Measurements from ENCODE around the gene GATA3. TPM values are rescaled to one million over a fixed set of nuclear protein-coding genes. Genes with fewer than 3 reads are reported as not detected.

The GATA3 gene
- total RNA-seq, 1 donor from 2014 or later: 0.52 TPM

DNA sequence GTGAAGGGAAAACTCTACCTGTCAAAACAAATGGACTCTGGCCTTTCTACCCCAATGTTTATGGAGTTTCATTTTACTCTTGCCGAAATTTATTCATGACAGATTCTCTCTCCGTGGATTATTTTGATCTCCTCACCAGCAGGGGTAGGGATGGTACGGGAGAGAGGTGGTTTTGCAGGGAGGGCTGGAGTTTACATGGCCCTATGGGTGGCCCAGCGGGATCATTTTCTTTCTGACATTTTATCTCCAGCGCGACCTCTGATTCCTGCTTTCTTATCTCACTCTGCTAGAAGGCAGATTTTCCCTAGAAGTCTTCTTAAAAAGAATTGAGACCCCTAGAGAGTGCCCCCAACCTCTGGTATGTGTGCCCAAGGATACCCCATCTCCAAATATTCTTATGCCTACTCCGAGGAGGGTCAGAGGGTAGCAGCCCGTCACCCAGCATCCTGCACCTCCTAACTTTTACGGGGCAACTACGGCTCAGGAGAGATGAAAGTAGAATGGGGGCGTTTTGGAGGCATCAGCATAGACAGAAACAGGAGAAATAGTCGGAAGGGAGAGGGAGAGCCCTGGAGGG lies 10.1 kb upstream of the GATA3 start:
- Histone ChIP-seq H3K27me3 (ENCODE audit: control insufficient read depth in 3 of 3, insufficient read depth in 3 of 3, low read length in 3 of 3) (peaks cover 94 to 96% (median 96%) of the 10 kb centered on the region in 3 donors), H3K9ac (ENCODE audit: low read depth in 1 of 3, low read length in 3 of 3) (no peak overlapping the region), H3K36me3 (ENCODE audit: control insufficient read depth in 3 of 3, insufficient read depth in 3 of 3, low read length in 3 of 3) (no peaks in the 10 kb centered on the region), H3K4me1 (ENCODE audit: control insufficient read depth in 3 of 3, insufficient read depth in 3 of 3, low read length in 3 of 3) (peaks cover 11 to 24% (median 18%) of the 10 kb centered on the region in 3 donors), H3K4me3 (ENCODE audit: low read length in 3 of 3) (no peak overlapping the region), H3K9me3 (ENCODE audit: control insufficient read depth in 3 of 3, low read length in 3 of 3) (no peaks in the 10 kb centered on the region), H3K27ac (ENCODE audit: low read depth, low read length) (no peak overlapping the region)

GRCh38 chr10:8044908-8045725 lies 9.4 kb upstream of the GATA3 start:
- Histone ChIP-seq H3K4me3 (ENCODE audit: low read length in 3 of 3) (peak overlapping the region; percentile 13 to 31 (median 29)), H3K27me3 (ENCODE audit: control insufficient read depth in 3 of 3, insufficient read depth in 3 of 3, low read length in 3 of 3) (peaks cover 94 to 96% (median 96%) of the 10 kb centered on the region in 3 donors), H3K36me3 (ENCODE audit: control insufficient read depth in 3 of 3, insufficient read depth in 3 of 3, low read length in 3 of 3) (no peaks in the 10 kb centered on the region), H3K9ac (ENCODE audit: low read depth in 1 of 3, low read length in 3 of 3) (no peak overlapping the region), H3K4me1 (ENCODE audit: control insufficient read depth in 3 of 3, insufficient read depth in 3 of 3, low read length in 3 of 3) (peaks cover 17 to 30% (median 24%) of the 10 kb centered on the region in 3 donors), H3K27ac (ENCODE audit: low read depth, low read length) (no peak overlapping the region), H3K9me3 (ENCODE audit: control insufficient read depth in 3 of 3, low read length in 3 of 3) (no peaks in the 10 kb centered on the region)

DNA sequence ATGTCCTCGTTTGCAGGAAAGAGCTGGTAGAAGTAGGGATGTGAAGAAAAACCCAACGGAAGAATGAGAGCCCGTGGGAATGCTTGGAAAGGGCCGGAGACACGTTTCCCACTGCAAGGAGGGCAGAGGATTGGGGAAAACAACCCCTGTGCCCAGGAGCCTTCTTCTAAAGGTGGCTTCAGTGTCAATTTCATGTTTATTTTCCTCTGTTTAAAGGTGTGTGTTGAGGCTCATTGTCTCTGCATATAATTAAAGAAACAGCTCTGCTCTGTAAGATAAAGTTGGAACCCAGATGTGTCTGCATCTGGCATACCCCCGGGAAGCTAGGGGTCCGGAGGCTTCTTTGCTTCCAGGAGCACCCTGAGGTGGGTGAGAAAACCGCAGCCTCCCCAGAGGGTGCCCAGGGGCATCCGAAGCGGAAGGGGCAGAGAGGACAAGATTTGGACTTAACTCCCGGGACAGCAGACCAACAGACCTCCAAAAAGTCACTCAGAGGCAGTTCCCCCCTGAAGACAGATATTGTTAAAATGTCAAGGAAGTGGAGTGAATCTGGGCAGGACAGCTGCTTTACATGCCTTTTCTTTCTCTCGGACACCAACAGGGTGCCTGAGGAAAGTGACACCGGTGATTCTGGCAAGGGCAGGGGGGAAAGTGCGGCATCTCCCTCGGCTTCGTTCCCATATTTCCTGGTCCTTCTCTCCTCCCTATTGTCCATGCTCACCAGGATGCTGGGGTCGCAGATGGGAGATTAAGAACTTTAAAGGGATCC lies 8.6 kb upstream of the GATA3 start:
- Histone ChIP-seq H3K4me3 (ENCODE audit: low read length in 3 of 3) (no peak overlapping the region), H3K9me3 (ENCODE audit: control insufficient read depth in 3 of 3, low read length in 3 of 3) (no peaks in the 10 kb centered on the region), H3K27ac (ENCODE audit: low read depth, low read length) (no peak overlapping the region), H3K36me3 (ENCODE audit: control insufficient read depth in 3 of 3, insufficient read depth in 3 of 3, low read length in 3 of 3) (no peaks in the 10 kb centered on the region), H3K4me1 (ENCODE audit: control insufficient read depth in 3 of 3, insufficient read depth in 3 of 3, low read length in 3 of 3) (peaks cover 21 to 36% (median 29%) of the 10 kb centered on the region in 3 donors), H3K9ac (ENCODE audit: low read depth in 1 of 3, low read length in 3 of 3) (no peak overlapping the region), H3K27me3 (ENCODE audit: control insufficient read depth in 3 of 3, insufficient read depth in 3 of 3, low read length in 3 of 3) (peaks cover 92 to 97% (median 94%) of the 10 kb centered on the region in 3 donors)

DNA sequence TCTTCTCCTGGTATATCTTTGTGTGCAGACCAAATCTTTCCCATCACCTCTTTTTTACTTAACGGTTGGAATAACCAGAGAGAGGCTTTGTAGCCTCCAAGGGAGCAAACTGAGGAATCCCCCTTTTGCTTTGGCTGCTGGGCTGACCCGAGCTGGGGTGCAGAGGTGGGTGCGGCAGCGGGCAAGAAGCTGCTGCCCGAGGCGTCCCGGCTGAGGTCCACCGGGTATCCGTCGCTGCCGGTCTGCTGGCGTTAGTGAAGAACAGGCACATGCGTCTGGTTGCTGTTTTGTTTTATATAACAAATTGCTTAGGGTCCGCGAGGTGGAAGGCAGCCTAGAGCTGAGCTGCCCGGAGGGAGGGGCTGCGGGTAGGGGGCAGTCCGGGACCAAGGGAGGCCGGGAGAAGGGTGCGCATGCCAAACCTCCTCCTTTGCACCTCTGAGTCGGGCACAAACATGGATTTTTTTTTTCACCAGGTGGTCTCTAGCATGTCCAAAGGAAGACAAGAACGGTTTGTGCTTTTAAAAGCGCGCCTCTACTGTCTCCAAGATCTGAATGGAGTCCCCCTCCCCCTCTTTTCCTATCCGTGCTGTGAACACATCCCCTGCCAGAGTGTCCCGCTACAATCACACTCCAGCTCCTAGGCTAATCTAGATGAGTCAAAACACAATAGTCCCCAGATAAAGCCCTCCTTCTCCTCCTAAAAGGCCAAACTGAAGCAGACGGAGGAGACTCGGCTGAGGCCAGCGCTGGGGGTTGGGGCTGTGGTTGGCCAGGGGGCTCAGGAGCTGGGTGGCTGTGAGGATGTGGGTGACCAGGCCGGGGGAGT lies 6.8 kb upstream of the GATA3 start:
- Histone ChIP-seq H3K9me3 (ENCODE audit: control insufficient read depth in 3 of 3, low read length in 3 of 3) (no peaks in the 10 kb centered on the region), H3K4me1 (ENCODE audit: control insufficient read depth in 3 of 3, insufficient read depth in 3 of 3, low read length in 3 of 3) (peaks cover 21 to 47% (median 38%) of the 10 kb centered on the region in 3 donors), H3K9ac (ENCODE audit: low read depth in 1 of 3, low read length in 3 of 3) (no peak overlapping the region), H3K27ac (ENCODE audit: low read depth, low read length) (no peak overlapping the region), H3K27me3 (ENCODE audit: control insufficient read depth in 3 of 3, insufficient read depth in 3 of 3, low read length in 3 of 3) (peaks cover 90 to 96% (median 95%) of the 10 kb centered on the region in 3 donors), H3K4me3 (ENCODE audit: low read length in 3 of 3) (no peak overlapping the region), H3K36me3 (ENCODE audit: control insufficient read depth in 3 of 3, insufficient read depth in 3 of 3, low read length in 3 of 3) (no peaks in the 10 kb centered on the region)

DNA sequence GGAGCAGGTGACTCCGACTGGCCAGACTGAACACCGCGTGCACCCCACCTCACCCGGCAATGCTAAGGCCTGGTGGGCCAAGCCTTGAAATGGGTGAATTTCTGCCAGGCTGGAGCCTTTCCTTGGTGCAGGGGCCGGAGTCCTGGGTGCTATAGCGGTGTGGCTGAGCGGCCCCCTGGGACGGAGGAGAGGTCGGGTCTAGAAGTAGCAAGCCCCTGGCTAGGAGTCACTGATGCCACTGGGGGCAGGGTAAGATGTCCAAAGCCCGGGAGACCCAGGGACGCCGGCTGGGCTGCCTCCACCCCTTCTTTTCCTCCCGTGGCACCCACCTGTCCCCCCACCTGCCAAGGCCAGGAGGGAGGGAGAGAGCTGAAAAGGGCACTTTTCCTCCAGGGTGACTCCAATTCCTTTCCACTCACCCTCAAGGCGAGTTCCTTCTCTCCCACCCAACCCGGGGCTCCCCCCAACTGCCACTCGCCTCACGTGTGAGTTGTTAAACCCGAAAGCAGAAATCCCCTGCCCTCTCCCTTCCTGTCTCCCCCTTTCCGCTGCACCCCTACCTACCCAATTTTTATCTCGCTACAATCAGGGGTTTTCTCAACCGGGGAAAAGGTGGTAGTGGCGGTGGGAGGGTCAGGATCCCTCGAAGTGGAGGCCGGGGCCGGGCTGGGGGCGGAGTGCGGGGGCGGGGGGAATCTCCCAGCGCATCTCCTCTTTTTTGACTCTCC lies 6.0 kb upstream of the GATA3 start:
- H3K27me3 ChIP-seq (ENCODE audit: control insufficient read depth in 3 of 3, insufficient read depth in 3 of 3, low read length in 3 of 3): peaks cover 88 to 96% (median 95%) of the 10 kb centered on the region in 3 donors
- peaks cover 25 to 54% (median 40%) of the 10 kb centered on the region in 3 donors for H3K4me1 ChIP-seq (ENCODE audit: control insufficient read depth in 3 of 3, insufficient read depth in 3 of 3, low read length in 3 of 3)
- no peak overlapping the region for H3K4me3 ChIP-seq (ENCODE audit: low read length in 3 of 3)
- no peaks in the 10 kb centered on the region for H3K9me3 ChIP-seq (ENCODE audit: control insufficient read depth in 3 of 3, low read length in 3 of 3)
- H3K9ac ChIP-seq (ENCODE audit: low read depth in 1 of 3, low read length in 3 of 3): no peak overlapping the region
- no peak overlapping the region for H3K27ac ChIP-seq (ENCODE audit: low read depth, low read length)
- no peaks in the 10 kb centered on the region for H3K36me3 ChIP-seq (ENCODE audit: control insufficient read depth in 3 of 3, insufficient read depth in 3 of 3, low read length in 3 of 3)

DNA sequence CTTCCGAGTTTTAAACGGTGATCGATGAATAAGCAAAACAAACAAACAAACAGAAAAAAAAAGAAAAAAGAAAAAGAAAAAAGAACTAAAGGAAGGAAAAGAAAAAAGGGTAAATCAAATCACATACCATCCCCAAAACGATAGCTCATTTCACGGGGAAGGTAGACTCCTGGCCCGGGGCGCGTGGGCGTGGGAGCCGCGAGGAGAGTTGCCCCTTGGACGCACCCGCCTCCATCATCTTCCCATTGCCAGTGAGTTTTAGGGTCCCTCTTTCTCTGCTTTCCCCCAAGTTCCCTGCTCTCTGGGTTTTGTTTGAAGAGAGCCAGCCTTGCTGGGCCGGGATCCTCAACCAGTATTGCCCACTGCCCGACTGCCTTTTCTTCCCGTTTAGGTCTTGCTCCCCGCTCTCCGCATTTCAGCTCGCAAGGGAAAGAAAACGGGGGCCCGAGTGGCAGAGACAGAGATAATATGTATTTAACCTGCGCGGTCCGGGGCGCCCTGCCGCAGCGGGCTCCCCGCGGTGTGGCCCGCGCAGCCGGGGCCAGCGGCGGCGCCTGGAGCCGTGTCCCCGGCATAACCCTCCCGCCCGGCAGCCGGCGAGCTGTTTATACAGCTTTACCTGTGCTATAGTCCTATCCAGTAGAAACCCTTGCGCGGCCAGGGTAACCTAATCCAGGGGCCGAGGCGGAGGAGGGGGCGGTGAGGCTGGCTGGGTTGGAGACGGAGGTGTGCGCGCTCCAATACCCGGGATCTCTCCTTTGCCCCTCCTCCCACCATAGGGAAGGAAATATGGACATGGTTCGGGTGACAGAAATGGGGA lies 5.2 kb upstream of the GATA3 start:
- peaks cover 87 to 95% (median 95%) of the 10 kb centered on the region in 3 donors for H3K27me3 ChIP-seq (ENCODE audit: control insufficient read depth in 3 of 3, insufficient read depth in 3 of 3, low read length in 3 of 3)
- H3K9me3 ChIP-seq (ENCODE audit: control insufficient read depth in 3 of 3, low read length in 3 of 3): no peaks in the 10 kb centered on the region
- peak overlapping the region in 1 of 3 donors; percentile 23 for H3K9ac ChIP-seq (ENCODE audit: low read depth in 1 of 3, low read length in 3 of 3)
- no peaks in the 10 kb centered on the region for H3K36me3 ChIP-seq (ENCODE audit: control insufficient read depth in 3 of 3, insufficient read depth in 3 of 3, low read length in 3 of 3)
- peak overlapping the region in 2 of 3 donors; percentile 56 for H3K4me3 ChIP-seq (ENCODE audit: low read length in 3 of 3)
- H3K27ac ChIP-seq (ENCODE audit: low read depth, low read length): no peak overlapping the region
- peaks cover 32 to 56% (median 47%) of the 10 kb centered on the region in 3 donors for H3K4me1 ChIP-seq (ENCODE audit: control insufficient read depth in 3 of 3, insufficient read depth in 3 of 3, low read length in 3 of 3)

GRCh38 chr10:8049865-8050555 lies 4.5 kb upstream of the GATA3 start:
- Histone ChIP-seq H3K36me3 (ENCODE audit: control insufficient read depth in 3 of 3, insufficient read depth in 3 of 3, low read length in 3 of 3) (no peaks in the 10 kb centered on the region), H3K27me3 (ENCODE audit: control insufficient read depth in 3 of 3, insufficient read depth in 3 of 3, low read length in 3 of 3) (peaks cover 84 to 94% (median 93%) of the 10 kb centered on the region in 3 donors), H3K9me3 (ENCODE audit: control insufficient read depth in 3 of 3, low read length in 3 of 3) (no peaks in the 10 kb centered on the region), H3K4me3 (ENCODE audit: low read length in 3 of 3) (peak overlapping the region in 2 of 3 donors; percentile 56), H3K27ac (ENCODE audit: low read depth, low read length) (no peak overlapping the region), H3K9ac (ENCODE audit: low read depth in 1 of 3, low read length in 3 of 3) (peak overlapping the region in 2 of 3 donors; percentile 16 to 23), H3K4me1 (ENCODE audit: control insufficient read depth in 3 of 3, insufficient read depth in 3 of 3, low read length in 3 of 3) (peaks cover 29 to 52% (median 41%) of the 10 kb centered on the region in 3 donors)

DNA sequence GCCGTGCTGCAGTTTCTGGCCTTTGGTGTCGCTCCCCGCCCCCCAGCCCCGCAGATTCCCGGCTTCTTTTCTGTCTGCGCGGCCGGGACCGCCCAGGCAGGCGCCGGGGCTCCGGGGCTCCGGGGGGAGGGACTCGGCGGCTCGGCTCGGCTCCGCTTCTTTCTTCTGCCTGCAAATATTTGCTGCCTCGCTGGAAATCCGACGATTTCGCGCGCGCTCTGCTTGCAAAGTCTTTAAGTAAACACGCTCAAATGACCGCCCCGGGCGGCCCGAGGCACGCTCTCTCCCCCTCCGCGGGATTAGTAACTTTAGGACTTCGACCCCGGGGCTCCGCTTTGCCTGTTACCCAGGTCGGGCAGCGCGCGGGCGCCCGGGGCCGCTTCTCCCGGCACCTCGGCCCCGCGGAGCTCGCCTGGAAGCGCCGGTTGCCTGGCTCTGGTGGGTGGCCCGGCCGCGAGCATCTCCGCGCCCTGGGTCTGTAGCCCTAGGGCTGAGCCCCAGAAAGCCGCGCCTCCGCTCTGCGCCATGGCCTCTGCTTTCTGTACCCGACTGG lies 3.9 kb upstream of the GATA3 start:
- Histone ChIP-seq H3K9ac (ENCODE audit: low read depth in 1 of 3, low read length in 3 of 3) (peak overlapping the region in 1 of 3 donors; percentile 16), H3K4me1 (ENCODE audit: control insufficient read depth in 3 of 3, insufficient read depth in 3 of 3, low read length in 3 of 3) (peaks cover 26 to 46% (median 35%) of the 10 kb centered on the region in 3 donors), H3K27me3 (ENCODE audit: control insufficient read depth in 3 of 3, insufficient read depth in 3 of 3, low read length in 3 of 3) (peaks cover 81 to 93% (median 93%) of the 10 kb centered on the region in 3 donors), H3K4me3 (ENCODE audit: low read length in 3 of 3) (peak overlapping the region in 2 of 3 donors; percentile 56), H3K36me3 (ENCODE audit: control insufficient read depth in 3 of 3, insufficient read depth in 3 of 3, low read length in 3 of 3) (no peaks in the 10 kb centered on the region), H3K9me3 (ENCODE audit: control insufficient read depth in 3 of 3, low read length in 3 of 3) (no peaks in the 10 kb centered on the region), H3K27ac (ENCODE audit: low read depth, low read length) (no peak overlapping the region)
